H1 (cell line): ENCODE results near the gene EPHA5. TPM values are rescaled to one million over a fixed set of nuclear protein-coding genes. Genes with fewer than 3 reads are reported as not detected.

ENCODE experiments used
- CTCF ChIA-PET: fragments of 300-600 bp; sonication (Branson Sonifier 250); formaldehyde crosslinking; loops from one replicate; lab custom pipeline; 2021; ENCODE audit not compliant: partially characterized antibody; lab: Charles Lee
- POLR2A ChIA-PET: fragments of 300-600 bp; sonication (Branson Sonifier 250); formaldehyde crosslinking; loops from one replicate; lab custom pipeline; 2021; ENCODE audit warnings: inconsistent platforms; ENCODE audit not compliant: partially characterized antibody; lab: Charles Lee
- DNase-seq, 2 experiments: peaks; one replicate each; pipeline versions ENCODE4 v3.0.0 to v3.0.0-alpha.2; 2010 to 2022; ENCODE audit warnings: low spot score in 2 of 2, low read depth in 1 of 2, mixed read lengths in 1 of 2
- FAIRE-seq: peaks from 2 replicates; lab custom pipeline; 2011; peaks lifted over from hg19 to GRCh38; lab: Jason Lieb, UNC
- H2AFZ ChIP-seq: 2 replicates; pipeline ENCODE4 v1.8.1; 2012; ENCODE audit warnings: low read length, inconsistent platforms
- H2AK5ac ChIP-seq: 2 replicates; pipeline ENCODE4 v1.6.1; 2013; ENCODE audit warnings: low read depth, low read length
- H2BK120ac ChIP-seq: replicated peaks from 2 replicates; pipeline ENCODE3; 2013; ENCODE audit warnings: low read depth, low read length, inconsistent platforms
- H2BK12ac ChIP-seq: 2 replicates; pipeline ENCODE4 v1.6.1; 2013; ENCODE audit warnings: low read depth, low read length
- H2BK15ac ChIP-seq: 2 replicates; pipeline ENCODE4 v1.6.1; 2013; ENCODE audit warnings: low read length
- H2BK20ac ChIP-seq: 2 replicates; pipeline ENCODE4 v1.6.1; 2013; ENCODE audit warnings: low read length
- H2BK5ac ChIP-seq: 2 replicates; pipeline ENCODE4 v1.6.1; 2013; ENCODE audit warnings: low read depth, low read length
- H3K14ac ChIP-seq: 2 replicates; pipeline ENCODE4 v1.6.1; 2013; ENCODE audit warnings: inconsistent platforms; ENCODE audit not compliant: insufficient read length
- H3K18ac ChIP-seq: 2 replicates; pipeline ENCODE4 v1.6.1; 2013; ENCODE audit warnings: low read length; ENCODE audit errors: extremely low read depth
- H3K23ac ChIP-seq: 2 replicates; pipeline ENCODE4 v1.6.1; 2013; ENCODE audit warnings: inconsistent platforms; ENCODE audit not compliant: insufficient read length
- H3K23me2 ChIP-seq: 2 replicates; pipeline ENCODE4 v1.6.1; 2013; ENCODE audit warnings: low read depth, low read length
- H3K27ac ChIP-seq: 2 replicates; pipeline ENCODE4 v1.6.1; 2011; ENCODE audit warnings: low read depth, low read length, inconsistent platforms
- H3K27me3 ChIP-seq, 4 experiments: replicated peaks in 1 of 4; 1 replicate in 1 of 4; 2 replicates in 3 of 4; pipeline versions ENCODE4 v1.6.1 to v1.8.1; 2011 to 2013; ENCODE audit warnings: low read length in 3 of 4, mild to moderate bottlenecking in 3 of 4, inconsistent platforms in 2 of 4, mixed read lengths in 2 of 4, moderate library complexity in 1 of 4; ENCODE audit not compliant: control insufficient read depth in 3 of 4, insufficient read depth in 3 of 4; ENCODE audit errors: extremely low read depth in 1 of 4
- H3K36me3 ChIP-seq, 4 experiments: 2 replicates each; pipeline versions ENCODE4 v1.6.1 to v1.8.1; 2011 to 2013; ENCODE audit warnings: mild to moderate bottlenecking in 4 of 4, low read length in 3 of 4, moderate library complexity in 2 of 4, control low read depth in 1 of 4, inconsistent platforms in 1 of 4; ENCODE audit not compliant: insufficient read depth in 4 of 4, control insufficient read depth in 2 of 4
- H3K4ac ChIP-seq: replicated peaks from 2 replicates; pipeline ENCODE3; 2013; ENCODE audit warnings: low read length, low read depth, mixed read lengths, inconsistent platforms; ENCODE audit not compliant: insufficient read length
- H3K4me1 ChIP-seq, 4 experiments: replicated peaks in 1 of 4; 1 replicate in 1 of 4; 2 replicates in 3 of 4; pipeline versions ENCODE4 v1.6.1 to v1.8.1; 2011 to 2013; ENCODE audit warnings: low read length in 3 of 4, inconsistent platforms in 2 of 4, mixed read lengths in 1 of 4; ENCODE audit not compliant: insufficient read depth in 4 of 4, control insufficient read depth in 3 of 4
- H3K4me2 ChIP-seq, 2 experiments: 2 replicates each; pipeline versions ENCODE4 v1.6.1 to v1.8.1; 2011 to 2013; ENCODE audit warnings: low read depth in 2 of 2, low read length in 2 of 2, control low read depth in 1 of 2, inconsistent platforms in 1 of 2, mild to moderate bottlenecking in 1 of 2; ENCODE audit not compliant: insufficient read depth in 1 of 2
- H3K4me3 ChIP-seq, 4 experiments: fragments of 200-600, 300-600 bp in 1 of 4; sonication (generic), shearing (Covaris generic), sonication (Bioruptor Twin) in 1 of 4; 2 replicates each; pipeline versions ENCODE4 v1.5.1 to v1.8.1; 2011 to 2016; ENCODE audit warnings: low read length in 4 of 4, low read depth in 3 of 4, control low read depth in 2 of 4, inconsistent platforms in 2 of 4, mild to moderate bottlenecking in 2 of 4, mixed read lengths in 1 of 4, moderate library complexity in 1 of 4; ENCODE audit not compliant: insufficient read depth in 2 of 4; ENCODE audit errors: extremely low read depth in 1 of 4
- H3K56ac ChIP-seq: replicated peaks from 2 replicates; pipeline ENCODE3; 2013; ENCODE audit warnings: low read depth, mild to moderate bottlenecking, mixed read lengths, low read length, inconsistent platforms; ENCODE audit not compliant: insufficient read length
- H3K79me1 ChIP-seq: 2 replicates; pipeline ENCODE4 v1.6.1; 2013; ENCODE audit warnings: low read depth, low read length, control low read depth
- H3K79me2 ChIP-seq, 2 experiments: 2 replicates each; pipeline versions ENCODE4 v1.6.1 to v1.8.1; 2012 to 2013; ENCODE audit warnings: low read length in 2 of 2, mild to moderate bottlenecking in 2 of 2, inconsistent platforms in 1 of 2; ENCODE audit not compliant: insufficient read depth in 2 of 2, control insufficient read depth in 1 of 2
- H3K9ac ChIP-seq, 4 experiments: replicated peaks in 1 of 4; 1 replicate in 1 of 4; 2 replicates in 3 of 4; pipeline versions ENCODE4 v1.6.1 to v1.8.1; 2011 to 2013; ENCODE audit warnings: low read depth in 3 of 4, low read length in 3 of 4, control low read depth in 2 of 4, mild to moderate bottlenecking in 2 of 4, moderate library complexity in 2 of 4, inconsistent platforms in 1 of 4; ENCODE audit errors: extremely low read depth in 1 of 4
- H3K9me3 ChIP-seq, 2 experiments: 2 replicates each; pipeline versions ENCODE4 v1.6.1 to v1.8.1; 2012 to 2013; ENCODE audit warnings: mild to moderate bottlenecking in 2 of 2, moderate library complexity in 2 of 2, control low read depth in 1 of 2, inconsistent platforms in 1 of 2, low read depth in 1 of 2, low read length in 1 of 2, mixed read lengths in 1 of 2; ENCODE audit not compliant: insufficient read depth in 2 of 2
- H4K20me1 ChIP-seq, 2 experiments: replicated peaks in 1 of 2; 2 replicates each; pipeline versions ENCODE3 to v1.8.1; 2011 to 2013; ENCODE audit warnings: inconsistent platforms in 2 of 2, low read length in 2 of 2, mild to moderate bottlenecking in 1 of 2; ENCODE audit not compliant: insufficient read depth in 2 of 2, control insufficient read depth in 1 of 2
- H4K5ac ChIP-seq: 2 replicates; pipeline ENCODE4 v1.6.1; 2013; ENCODE audit warnings: low read length, low read depth, mixed read lengths, inconsistent platforms; ENCODE audit not compliant: insufficient read length
- H4K8ac ChIP-seq: 2 replicates; pipeline ENCODE4 v1.8.0; 2013; ENCODE audit warnings: mild to moderate bottlenecking, moderate library complexity, low read length, inconsistent platforms; ENCODE audit not compliant: insufficient read depth; ENCODE audit errors: extremely low read depth
- H4K91ac ChIP-seq: replicated peaks from 2 replicates; pipeline ENCODE3; 2013; ENCODE audit warnings: low read length, mixed read lengths, inconsistent platforms; ENCODE audit not compliant: insufficient read length
- GABPA ChIP-seq: IDR thresholded peaks from 2 replicates; pipeline ENCODE4 v1.6.1; 2011; ENCODE audit warnings: mild to moderate bottlenecking, low read length, moderate library complexity, borderline replicate concordance; ENCODE audit not compliant: insufficient read depth
- JUN ChIP-seq: IDR thresholded peaks from 2 replicates; pipeline ENCODE4 v1.6.1; 2011; ENCODE audit warnings: low read depth, mild to moderate bottlenecking, improper control_type of control experiment, low read length
- RAD21 ChIP-seq, 2 experiments: IDR thresholded peaks in 1 of 2; conservative IDR thresholded peaks in 1 of 2; 2 replicates each; pipeline ENCODE4 v1.6.1; 2011; ENCODE audit warnings: low read depth in 2 of 2, low read length in 2 of 2, improper control_type of control experiment in 1 of 2, inconsistent platforms in 1 of 2, mild to moderate bottlenecking in 1 of 2, moderate library complexity in 1 of 2
- RXRA ChIP-seq: IDR thresholded peaks from 2 replicates; pipeline ENCODE4 v1.6.1; 2011; ENCODE audit warnings: low read depth, mild to moderate bottlenecking, low read length, moderate library complexity; ENCODE audit not compliant: insufficient read depth
- TAF1 ChIP-seq: IDR thresholded peaks from 2 replicates; pipeline ENCODE4 v1.6.1; 2011; ENCODE audit warnings: mild to moderate bottlenecking, low read depth, low read length
- polyA plus RNA-seq, 7 experiments: library from polyadenylated mRNA; depleted of rRNA in 3 of 7; stranded (reverse) in 5 of 7; unstranded in 2 of 7; fragments of >200 nt in 5 of 7; fragments of 200-250 nt in 2 of 7; gene quantifications; 1 replicate in 5 of 7; 2 replicates in 1 of 7; 4 replicates in 1 of 7; pipeline versions ENCODE4 v1.2.1 to v1.2.3, GENCODE V29; 2011 to 2013; ENCODE audit warnings: missing spikeins in 2 of 7, mixed read lengths in 2 of 7
- total RNA-seq: library from RNA; stranded (reverse); fragmentation: NEBNext Ultra II Directional; extraction: Animal tissue kit (Norgen Biotek cat#: 25700); gene quantifications from 2 replicates; pipeline ENCODE4 v1.2.1, GENCODE V29; 2021
- TF ChIP-seq, protein P1 (sequence below), 3 experiments: IDR thresholded peaks; 1 replicate in 2 of 3; 2 replicates in 1 of 3; pipeline versions ENCODE4 v1.5.1 to v1.6.1; 2011; ENCODE audit warnings: low read length in 3 of 3, mild to moderate bottlenecking in 3 of 3, inconsistent platforms in 2 of 3, low read depth in 1 of 3, moderate library complexity in 1 of 3; ENCODE audit not compliant: insufficient read depth in 1 of 3; ENCODE audit errors: control extremely low read depth in 1 of 3

Gene EPHA5
- total and polyA plus RNA-seq, 2 of the 8 experiments (the other 6 are each of a cell fraction or from before 2014, with no cell fraction given): 0.03 to 0.11 TPM

GRCh38 chr4:65401083-65401482, 269.2 kb downstream of the EPHA5 start:
- Histone ChIP-seq H3K4me2 (no peak overlapping the region), H3K14ac (no peak overlapping the region), H2BK12ac (no peak overlapping the region), H3K4ac (no peak overlapping the region), H3K4me1 (no peaks in the 10 kb centered on the region), H4K91ac (no peak overlapping the region), H3K79me2 (no peaks in the 10 kb centered on the region), H3K27me3 (no peaks in the 10 kb centered on the region), H4K8ac (no peak overlapping the region), H2BK20ac (no peak overlapping the region), H4K5ac (no peak overlapping the region), H3K23ac (no peak overlapping the region), H2BK5ac (no peak overlapping the region), H3K36me3 (no peaks in the 10 kb centered on the region), H3K18ac (no peak overlapping the region), H3K23me2 (no peaks in the 10 kb centered on the region), H3K9me3 (no peaks in the 10 kb centered on the region), H3K27ac (no peak overlapping the region), H2BK15ac (no peak overlapping the region), H3K56ac (no peak overlapping the region), H3K4me3 (no peak overlapping the region), H4K20me1 (no peaks in the 10 kb centered on the region)
- no peak for DNase-seq
- POLR2A ChIA-PET: no interaction called here
- TF ChIP-seq JUN (no peak), RXRA (no peak), RAD21 (IDR thresholded peaks at IDR 0.05 in 1 of 2, conservative IDR thresholded peaks at IDR 0.05 in 1 of 2; ENCODE audit: low read depth in 2 of 2, low read length in 2 of 2) (no peak), TAF1 (no peak), GABPA (no peak)
- TF ChIP-seq, protein P1, sequence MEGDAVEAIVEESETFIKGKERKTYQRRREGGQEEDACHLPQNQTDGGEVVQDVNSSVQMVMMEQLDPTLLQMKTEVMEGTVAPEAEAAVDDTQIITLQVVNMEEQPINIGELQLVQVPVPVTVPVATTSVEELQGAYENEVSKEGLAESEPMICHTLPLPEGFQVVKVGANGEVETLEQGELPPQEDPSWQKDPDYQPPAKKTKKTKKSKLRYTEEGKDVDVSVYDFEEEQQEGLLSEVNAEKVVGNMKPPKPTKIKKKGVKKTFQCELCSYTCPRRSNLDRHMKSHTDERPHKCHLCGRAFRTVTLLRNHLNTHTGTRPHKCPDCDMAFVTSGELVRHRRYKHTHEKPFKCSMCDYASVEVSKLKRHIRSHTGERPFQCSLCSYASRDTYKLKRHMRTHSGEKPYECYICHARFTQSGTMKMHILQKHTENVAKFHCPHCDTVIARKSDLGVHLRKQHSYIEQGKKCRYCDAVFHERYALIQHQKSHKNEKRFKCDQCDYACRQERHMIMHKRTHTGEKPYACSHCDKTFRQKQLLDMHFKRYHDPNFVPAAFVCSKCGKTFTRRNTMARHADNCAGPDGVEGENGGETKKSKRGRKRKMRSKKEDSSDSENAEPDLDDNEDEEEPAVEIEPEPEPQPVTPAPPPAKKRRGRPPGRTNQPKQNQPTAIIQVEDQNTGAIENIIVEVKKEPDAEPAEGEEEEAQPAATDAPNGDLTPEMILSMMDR (IDR thresholded peaks at IDR 0.05; ENCODE audit: control extremely low read depth in 1 of 3, insufficient read depth in 1 of 3, low read depth in 1 of 3, low read length in 3 of 3): no peak
- TF ChIP-seq, all 59 proteins: peak for 0
- no peak overlapping the region for H2AFZ ChIP-seq
- no peak overlapping the region for H3K9ac ChIP-seq
- H3K79me1 ChIP-seq: no peaks in the 10 kb centered on the region
- H2BK120ac ChIP-seq: no peak overlapping the region
- H2AK5ac ChIP-seq: no peak overlapping the region
- FAIRE-seq: no peak
- CTCF ChIA-PET: no interaction called here
